Suprapubic skin (tissue), 3 donors: ENCODE data around the gene HDLBP.

ENCODE experiments used
- CTCF ChIP-seq, 2 donors: fragments of 200-600 bp in 1 of 2; fragments of 450-650 bp in 1 of 2; sonication (generic) in 1 of 2; IDR thresholded peaks; one replicate each; pipeline ENCODE4 v1.5.1; 2016 to 2019; ENCODE audit warnings: antibody characterized with exemption in 2 of 2, mild to moderate bottlenecking in 1 of 2, moderate library complexity in 1 of 2
- POLR2AphosphoS5 ChIP-seq, 3 donors: sonication (generic); formaldehyde crosslinking; IDR thresholded peaks; one replicate each; pipeline ENCODE4 v1.6.1; 2017; ENCODE audit warnings: antibody characterized with exemption in 3 of 3

- TF ChIP-seq CTCF (IDR thresholded peaks at IDR 0.05) (no peak), POLR2AphosphoS5 (IDR thresholded peaks at IDR 0.05) (no peak)
These were observed 47.2 kb downstream of the HDLBP start for GRCh38 chr2:241268306-241268705.
